Left colon (tissue), 2 donors: Measurements from ENCODE around the gene VPS13A. TPM values are rescaled to one million over a fixed set of nuclear protein-coding genes. Genes with fewer than 3 reads are reported as not detected.
A peak's percentile ranks its signal among the peaks of the same experiment; 100 is the strongest.
"Not testable (repeated sequence)": the region's sequence is repeated elsewhere in the genome, so short reads cannot be mapped to it uniquely, and the experiment has no call there.

Experiments used
- ATAC-seq: fragments of 200-7000 bp; cut with Tn5 transposase; one replicate; pipeline ENCODE4 v1.9.1; 2020; ENCODE audit warnings: mild to moderate bottlenecking, moderate library complexity
- DNase-seq, 2 donors: peaks; one replicate each; pipeline ENCODE4 v3.0.0-alpha.2; 2020
- intact Hi-C, 2 donors: fragments of 100-400 bp; cut with DNase I in 1 of 2; cut with micrococcal nuclease in 1 of 2; formaldehyde crosslinking; loops; one replicate each; pipeline versions ENCODE4 v1.11.2 to v1.14.0; 2022; cut with DNase I, micrococcal nuclease
- total RNA-seq, 2 donors: library from RNA; stranded (reverse); fragmentation: NEBNext Ultra II Directional; extraction: Animal tissue kit (Norgen Biotek cat#: 25700); gene quantifications; one replicate each; pipeline ENCODE4 v1.2.1, GENCODE V29; 2021
- donor health status: DM: no; HTN: no; CAD: no.
- donor health status: DM: yes; HTN: yes; CAD: no.

Gene VPS13A
- total RNA-seq, 2 donors from 2014 or later, result 54.1 to 58.4 TPM

- ATAC-seq, DNase-seq: not testable (repeated sequence)
- intact Hi-C loops, result loop anchor here in 1 of 2 donors (10.0 kb wide), 1 partner anchor 604 kb away; no protein-coding TSS in a partner anchor
These were observed 263.8 kb downstream of the VPS13A start for GRCh38 chr9:77441124-77441523.

GRCh38 chr9:77442436-77442835 is 265.1 kb downstream of the VPS13A start:
- ATAC-seq, result no peak
- intact Hi-C loops, result loop anchor here in 1 of 2 donors (10.0 kb wide), 1 partner anchor 602 kb away; no protein-coding TSS in a partner anchor
- no peak for DNase-seq

GRCh38 chr9:77447646-77448045 is 270.3 kb downstream of the VPS13A start:
- intact Hi-C loops, result loop anchor here in 1 of 2 donors (10.0 kb wide), 1 partner anchor 597 kb away; no protein-coding TSS in a partner anchor
- ATAC-seq, result peak; percentile 39
- DNase-seq, result no peak

GRCh38 chr9:77449240-77450084 is 272.1 kb downstream of the VPS13A start:
- DNase-seq, result no peak
- intact Hi-C loops, result loop anchor here in 1 of 2 donors (10.0 kb wide), 1 partner anchor 595 kb away; no protein-coding TSS in a partner anchor

GRCh38 chr9:77450085-77450475 is 272.7 kb downstream of the VPS13A start:
- no peak for DNase-seq
- no peak for ATAC-seq
- intact Hi-C loops, result no loop called here

More at GRCh38 chr9:77449240-77450084, 272.1 kb downstream of the VPS13A start:
- peak; percentile 62 for ATAC-seq

GRCh38 chr9:77451507-77451906 is 274.2 kb downstream of the VPS13A start:
- intact Hi-C loops, result no loop called here
- DNase-seq (no peak), ATAC-seq (no peak)

GRCh38 chr9:77453825-77454647 is 276.7 kb downstream of the VPS13A start:
- DNase-seq, result no peak
- no peak for ATAC-seq
- intact Hi-C loops, result no loop called here

GRCh38 chr9:77454663-77455062 is 277.3 kb downstream of the VPS13A start:
- intact Hi-C loops, result loop anchor here in 1 of 2 donors (5.0 kb wide), 1 partner anchor 298 kb away; no protein-coding TSS in a partner anchor
- ATAC-seq, result no peak
- DNase-seq, result no peak

GRCh38 chr9:77455312-77455927 is 278.1 kb downstream of the VPS13A start:
- intact Hi-C loops, result loop anchor here in 1 of 2 donors (5.0 kb wide), 1 partner anchor 297 kb away; no protein-coding TSS in a partner anchor
- ATAC-seq, result peak; percentile 78
- DNase-seq, result peak; percentile 38 to 76

- DNase-seq, result peak; percentile 75 to 89
- intact Hi-C loops, result loop anchor here in 1 of 2 donors (5.0 kb wide), 1 partner anchor 295 kb away; no protein-coding TSS in a partner anchor
- peak; percentile 84 for ATAC-seq
These were observed 279.6 kb downstream of the VPS13A start for GRCh38 chr9:77456829-77457437.

- DNase-seq (peak; percentile 44 to 56), ATAC-seq (peak; percentile 80)
- intact Hi-C loops, result loop anchor here in 1 of 2 donors (5.0 kb wide), 1 partner anchor 294 kb away; no protein-coding TSS in a partner anchor
These were observed 280.7 kb downstream of the VPS13A start for GRCh38 chr9:77457916-77458592.

GRCh38 chr9:77460938-77461337 is 283.6 kb downstream of the VPS13A start:
- ATAC-seq (no peak), DNase-seq (no peak)
- intact Hi-C loops, result no loop called here

- ATAC-seq (no peak), DNase-seq (no peak)
- intact Hi-C loops, result no loop called here
These were observed 284.7 kb downstream of the VPS13A start for GRCh38 chr9:77462066-77462465.

- DNase-seq (no peak), ATAC-seq (no peak)
- intact Hi-C loops, result no loop called here
These were observed 285.8 kb downstream of the VPS13A start for GRCh38 chr9:77463151-77463550.

GRCh38 chr9:77464661-77465060 is 287.3 kb downstream of the VPS13A start:
- DNase-seq, result no peak
- intact Hi-C loops, result no loop called here
- ATAC-seq, result no peak

- DNase-seq (no peak), ATAC-seq (no peak)
- intact Hi-C loops, result no loop called here
These were observed 292.3 kb downstream of the VPS13A start for GRCh38 chr9:77469515-77470231.
